DOHH2 (cell line): ENCODE data around the gene RUFY4.

Experiments
- CTCF ChIP-seq: fragments of 200-600 bp; sonication (generic); IDR thresholded peaks from one replicate; pipeline ENCODE4 v1.5.1; 2014; ENCODE audit warnings: antibody characterized with exemption, mild to moderate bottlenecking, low read depth, low read length; ENCODE audit not compliant: poor library complexity, severe bottlenecking
- EZH2phosphoT487 ChIP-seq: fragments of 200-600 bp; sonication (generic); IDR thresholded peaks from 2 replicates; pipeline ENCODE4 v1.6.1; 2017; ENCODE audit warnings: borderline replicate concordance, mild to moderate bottlenecking, antibody characterized with exemption, low read length, moderate library complexity, mixed read lengths

- TF ChIP-seq CTCF: no peak
- TF ChIP-seq EZH2phosphoT487: no peak
These were observed 36.5 kb upstream of the RUFY4 start for GRCh38 chr2:218032336-218033171.
